Ishikawa (cell line): Measurements from ENCODE around the gene EEF2K.

Source experiments
- CEBPB ChIP-seq: IDR thresholded peaks from 2 replicates; pipeline ENCODE4 v1.6.1; 2012
- CREB1 ChIP-seq: IDR thresholded peaks from 2 replicates; pipeline ENCODE4 v1.6.1; 2012; ENCODE audit warnings: low read depth
- EGR1 ChIP-seq: IDR thresholded peaks from 2 replicates; pipeline ENCODE4 v1.6.1; 2012
- EP300 ChIP-seq: IDR thresholded peaks from 2 replicates; pipeline ENCODE4 v1.6.1; 2012; ENCODE audit warnings: borderline replicate concordance
- FOXM1 ChIP-seq: IDR thresholded peaks from 2 replicates; pipeline ENCODE4 v1.6.1; 2012; ENCODE audit warnings: low read depth, borderline replicate concordance
- NFIC ChIP-seq: IDR thresholded peaks from 2 replicates; pipeline ENCODE4 v1.6.1; 2012
- RAD21 ChIP-seq: IDR thresholded peaks from 2 replicates; pipeline ENCODE4 v1.6.1; 2012; ENCODE audit warnings: low read depth
- TAF1 ChIP-seq: IDR thresholded peaks from 2 replicates; pipeline ENCODE4 v1.6.1; 2012; ENCODE audit warnings: low read depth, mild to moderate bottlenecking
- TCF12 ChIP-seq: IDR thresholded peaks from 2 replicates; pipeline ENCODE4 v1.6.1; 2012; ENCODE audit warnings: low read depth
- TEAD4 ChIP-seq: IDR thresholded peaks from 2 replicates; pipeline ENCODE4 v1.6.1; 2012
- YY1 ChIP-seq: IDR thresholded peaks from 2 replicates; pipeline ENCODE4 v1.6.1; 2012; ENCODE audit warnings: low read depth
- ZBTB7A ChIP-seq: IDR thresholded peaks from 2 replicates; pipeline ENCODE4 v1.6.1; 2012; ENCODE audit warnings: low read depth
- TF ChIP-seq, protein P1 (sequence below): IDR thresholded peaks from 2 replicates; pipeline ENCODE4 v1.6.1; 2012; ENCODE audit warnings: low read depth, mild to moderate bottlenecking
- TF ChIP-seq, protein P2 (sequence below): IDR thresholded peaks from 2 replicates; pipeline ENCODE4 v1.6.1; 2012
- TF ChIP-seq, protein P3 (sequence below): IDR thresholded peaks from 2 replicates; pipeline ENCODE4 v1.6.1; 2012

The EEF2K gene

DNA sequence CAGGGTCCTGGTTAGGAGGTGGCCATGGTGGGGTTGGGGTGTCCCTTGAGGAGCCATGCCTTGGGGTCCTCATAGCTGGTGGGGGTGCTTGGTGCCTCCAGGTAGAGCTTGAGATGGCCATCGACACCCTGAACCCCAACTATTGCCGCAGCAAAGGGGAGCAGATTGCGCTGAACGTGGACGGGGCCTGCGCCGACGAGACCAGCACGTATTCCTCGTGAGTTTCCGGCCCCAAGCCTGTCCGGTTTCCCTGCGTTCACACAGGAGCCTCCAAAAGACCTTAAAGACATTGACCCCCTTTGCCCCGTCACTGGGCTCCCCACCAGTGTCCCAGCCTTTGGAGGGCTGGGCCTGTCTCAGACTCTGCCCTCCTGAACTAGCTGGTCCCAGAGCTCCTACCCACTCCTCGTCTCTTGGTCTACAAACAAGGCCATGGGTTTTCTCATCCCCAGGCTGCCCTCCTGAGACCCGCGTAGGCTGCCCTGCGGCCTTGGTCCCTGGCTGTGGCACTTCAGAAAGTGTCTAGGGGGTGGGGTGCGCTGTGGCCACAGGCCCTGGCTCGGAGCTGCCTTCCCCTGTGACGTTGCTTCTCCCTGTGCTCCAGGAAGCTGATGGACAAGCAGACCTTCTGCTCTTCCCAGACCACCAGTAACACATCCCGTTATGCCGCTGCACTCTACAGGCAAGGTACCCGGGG, 102.9 kb downstream of the EEF2K start:
- TF ChIP-seq CREB1 = no peak
- TF ChIP-seq CEBPB = no peak
- TF ChIP-seq ZBTB7A = no peak
- no peak for TF ChIP-seq EGR1
- TF ChIP-seq, protein P1, sequence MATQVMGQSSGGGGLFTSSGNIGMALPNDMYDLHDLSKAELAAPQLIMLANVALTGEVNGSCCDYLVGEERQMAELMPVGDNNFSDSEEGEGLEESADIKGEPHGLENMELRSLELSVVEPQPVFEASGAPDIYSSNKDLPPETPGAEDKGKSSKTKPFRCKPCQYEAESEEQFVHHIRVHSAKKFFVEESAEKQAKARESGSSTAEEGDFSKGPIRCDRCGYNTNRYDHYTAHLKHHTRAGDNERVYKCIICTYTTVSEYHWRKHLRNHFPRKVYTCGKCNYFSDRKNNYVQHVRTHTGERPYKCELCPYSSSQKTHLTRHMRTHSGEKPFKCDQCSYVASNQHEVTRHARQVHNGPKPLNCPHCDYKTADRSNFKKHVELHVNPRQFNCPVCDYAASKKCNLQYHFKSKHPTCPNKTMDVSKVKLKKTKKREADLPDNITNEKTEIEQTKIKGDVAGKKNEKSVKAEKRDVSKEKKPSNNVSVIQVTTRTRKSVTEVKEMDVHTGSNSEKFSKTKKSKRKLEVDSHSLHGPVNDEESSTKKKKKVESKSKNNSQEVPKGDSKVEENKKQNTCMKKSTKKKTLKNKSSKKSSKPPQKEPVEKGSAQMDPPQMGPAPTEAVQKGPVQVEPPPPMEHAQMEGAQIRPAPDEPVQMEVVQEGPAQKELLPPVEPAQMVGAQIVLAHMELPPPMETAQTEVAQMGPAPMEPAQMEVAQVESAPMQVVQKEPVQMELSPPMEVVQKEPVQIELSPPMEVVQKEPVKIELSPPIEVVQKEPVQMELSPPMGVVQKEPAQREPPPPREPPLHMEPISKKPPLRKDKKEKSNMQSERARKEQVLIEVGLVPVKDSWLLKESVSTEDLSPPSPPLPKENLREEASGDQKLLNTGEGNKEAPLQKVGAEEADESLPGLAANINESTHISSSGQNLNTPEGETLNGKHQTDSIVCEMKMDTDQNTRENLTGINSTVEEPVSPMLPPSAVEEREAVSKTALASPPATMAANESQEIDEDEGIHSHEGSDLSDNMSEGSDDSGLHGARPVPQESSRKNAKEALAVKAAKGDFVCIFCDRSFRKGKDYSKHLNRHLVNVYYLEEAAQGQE = no peak

DNA sequence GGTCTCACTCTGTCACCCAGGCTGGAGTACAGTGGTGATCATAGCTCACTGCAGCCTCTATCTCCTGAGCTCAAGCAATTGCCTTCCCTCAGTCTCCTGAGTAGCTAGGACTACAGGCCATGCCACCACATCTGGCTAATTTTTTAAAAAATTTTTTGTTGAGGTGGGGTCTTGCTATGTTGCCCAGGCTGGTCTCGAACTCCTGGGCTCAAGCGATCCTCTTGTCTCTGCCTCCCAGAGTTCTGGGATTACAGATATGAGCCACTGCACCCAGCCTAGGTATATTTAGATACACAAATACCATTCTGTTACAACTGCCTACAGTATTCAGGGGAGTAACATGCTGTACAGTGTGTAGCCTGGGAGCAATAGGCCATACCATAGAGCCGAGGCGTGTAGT, 105.4 kb downstream of the EEF2K start:
- TF ChIP-seq ZBTB7A (no peak), TEAD4 (no peak), TCF12 (no peak), CREB1 (no peak), FOXM1 (no peak), YY1 (no peak), EP300 (no peak), EGR1 (no peak)
- TF ChIP-seq, protein P2, sequence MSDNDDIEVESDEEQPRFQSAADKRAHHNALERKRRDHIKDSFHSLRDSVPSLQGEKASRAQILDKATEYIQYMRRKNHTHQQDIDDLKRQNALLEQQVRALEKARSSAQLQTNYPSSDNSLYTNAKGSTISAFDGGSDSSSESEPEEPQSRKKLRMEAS = no peak
- TF ChIP-seq, protein P3, sequence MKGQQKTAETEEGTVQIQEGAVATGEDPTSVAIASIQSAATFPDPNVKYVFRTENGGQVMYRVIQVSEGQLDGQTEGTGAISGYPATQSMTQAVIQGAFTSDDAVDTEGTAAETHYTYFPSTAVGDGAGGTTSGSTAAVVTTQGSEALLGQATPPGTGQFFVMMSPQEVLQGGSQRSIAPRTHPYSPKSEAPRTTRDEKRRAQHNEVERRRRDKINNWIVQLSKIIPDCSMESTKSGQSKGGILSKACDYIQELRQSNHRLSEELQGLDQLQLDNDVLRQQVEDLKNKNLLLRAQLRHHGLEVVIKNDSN = no peak
- TF ChIP-seq, protein P1 = no peak

DNA sequence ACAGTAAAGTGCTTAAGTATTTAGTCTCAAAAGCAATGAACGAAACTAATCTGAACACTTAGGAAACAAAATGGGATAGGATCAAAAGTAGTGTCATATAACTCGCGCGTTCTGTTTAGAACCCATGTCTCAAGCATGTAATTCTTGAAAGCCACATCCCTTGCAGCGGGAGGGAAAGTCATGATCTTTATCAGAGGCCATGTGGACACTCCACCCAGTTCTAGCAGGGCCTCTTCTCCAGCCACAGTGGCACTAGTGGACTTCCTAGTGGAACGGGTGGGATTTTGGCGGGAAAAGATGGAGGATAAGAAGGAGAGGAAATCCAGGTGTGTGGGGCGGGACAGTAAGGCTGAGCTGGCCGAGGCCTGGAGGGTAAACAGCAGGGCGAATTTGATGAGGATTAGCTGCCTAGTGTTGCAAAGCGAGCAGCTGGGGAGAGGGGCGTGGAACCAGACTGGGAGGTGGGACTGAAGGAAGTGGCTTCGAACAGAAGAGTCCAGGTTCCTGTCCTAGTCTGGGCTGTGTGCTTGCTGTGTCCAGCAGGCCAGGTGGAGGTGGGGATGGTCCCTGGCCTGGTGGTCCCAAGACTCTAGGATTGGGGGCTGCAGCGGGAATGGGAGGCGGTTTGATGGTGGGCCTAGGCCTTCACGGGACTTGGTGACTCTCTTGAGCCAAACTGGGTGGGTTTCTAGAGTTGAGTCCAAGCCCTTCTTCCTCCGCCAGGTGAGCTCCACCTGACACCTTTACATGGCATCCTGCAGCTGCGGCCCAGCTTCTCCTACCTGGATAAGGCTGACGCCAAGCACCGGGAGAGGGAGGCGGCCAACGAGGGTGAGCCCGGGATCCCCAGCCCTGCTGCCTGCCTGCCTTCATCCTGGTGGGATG, 107.1 kb downstream of the EEF2K start:
- TF ChIP-seq NFIC = no peak
- TF ChIP-seq, protein P1 = no peak
- TF ChIP-seq, protein P3 = no peak
- no peak for TF ChIP-seq FOXM1
- TF ChIP-seq, protein P2 = no peak
- TF ChIP-seq CEBPB = no peak
- no peak for TF ChIP-seq ZBTB7A
- no peak for TF ChIP-seq EGR1

DNA sequence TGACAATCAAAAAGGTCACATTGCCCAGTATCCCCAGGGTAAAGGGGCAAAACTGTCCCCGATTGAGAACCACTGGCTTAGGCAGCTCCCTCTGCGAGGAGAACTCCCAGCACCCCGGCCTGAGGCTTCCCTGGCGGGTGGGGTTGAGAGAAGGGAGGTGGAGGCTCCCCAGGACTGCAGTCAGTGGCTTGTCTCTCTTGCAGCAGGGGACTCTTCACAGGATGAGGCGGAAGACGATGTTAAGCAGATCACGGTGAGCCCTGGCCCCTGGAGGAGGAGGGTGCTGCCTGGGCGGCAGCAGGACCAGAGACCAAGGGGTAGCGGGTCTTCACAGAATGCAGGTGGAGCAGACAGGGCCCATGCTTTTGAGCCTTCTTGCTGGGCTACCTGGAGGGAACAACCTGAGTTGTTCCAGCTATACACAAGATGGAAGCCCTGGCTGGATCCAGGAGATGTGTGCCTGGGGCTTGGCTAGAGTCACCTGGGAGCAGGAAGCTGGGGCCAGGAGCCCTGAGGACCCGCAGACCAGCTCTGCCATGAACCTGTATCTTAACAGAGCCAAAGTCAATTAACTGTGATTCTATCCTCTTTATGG, 107.9 kb downstream of the EEF2K start:
- TF ChIP-seq, protein P2 = no peak
- TF ChIP-seq, protein P3 = no peak
- TF ChIP-seq TEAD4 = no peak
- TF ChIP-seq FOXM1 = no peak
- TF ChIP-seq TCF12 = no peak
- TF ChIP-seq TAF1 = no peak
- TF ChIP-seq EP300 = no peak
- TF ChIP-seq CEBPB = no peak
- TF ChIP-seq CREB1 = no peak
- TF ChIP-seq, protein P1 = no peak
- no peak for TF ChIP-seq ZBTB7A
- no peak for TF ChIP-seq NFIC
- TF ChIP-seq YY1 = no peak
- no peak for TF ChIP-seq EGR1
- TF ChIP-seq RAD21 = no peak
